NCI-H146 treated with DMSO at 0.1 percent for 48 hours (cell line): ENCODE measurements around the gene RBM23.
"Not testable (repeated sequence)": the region's sequence is repeated elsewhere in the genome, so short reads cannot be mapped to it uniquely, and the experiment has no call there.

Source experiments
- DNase-seq: peaks from one replicate; lab custom pipeline; 2025; ENCODE audit not compliant: unreplicated experiment; lab: John Stamatoyannopoulos, UW

The RBM23 gene

DNA sequence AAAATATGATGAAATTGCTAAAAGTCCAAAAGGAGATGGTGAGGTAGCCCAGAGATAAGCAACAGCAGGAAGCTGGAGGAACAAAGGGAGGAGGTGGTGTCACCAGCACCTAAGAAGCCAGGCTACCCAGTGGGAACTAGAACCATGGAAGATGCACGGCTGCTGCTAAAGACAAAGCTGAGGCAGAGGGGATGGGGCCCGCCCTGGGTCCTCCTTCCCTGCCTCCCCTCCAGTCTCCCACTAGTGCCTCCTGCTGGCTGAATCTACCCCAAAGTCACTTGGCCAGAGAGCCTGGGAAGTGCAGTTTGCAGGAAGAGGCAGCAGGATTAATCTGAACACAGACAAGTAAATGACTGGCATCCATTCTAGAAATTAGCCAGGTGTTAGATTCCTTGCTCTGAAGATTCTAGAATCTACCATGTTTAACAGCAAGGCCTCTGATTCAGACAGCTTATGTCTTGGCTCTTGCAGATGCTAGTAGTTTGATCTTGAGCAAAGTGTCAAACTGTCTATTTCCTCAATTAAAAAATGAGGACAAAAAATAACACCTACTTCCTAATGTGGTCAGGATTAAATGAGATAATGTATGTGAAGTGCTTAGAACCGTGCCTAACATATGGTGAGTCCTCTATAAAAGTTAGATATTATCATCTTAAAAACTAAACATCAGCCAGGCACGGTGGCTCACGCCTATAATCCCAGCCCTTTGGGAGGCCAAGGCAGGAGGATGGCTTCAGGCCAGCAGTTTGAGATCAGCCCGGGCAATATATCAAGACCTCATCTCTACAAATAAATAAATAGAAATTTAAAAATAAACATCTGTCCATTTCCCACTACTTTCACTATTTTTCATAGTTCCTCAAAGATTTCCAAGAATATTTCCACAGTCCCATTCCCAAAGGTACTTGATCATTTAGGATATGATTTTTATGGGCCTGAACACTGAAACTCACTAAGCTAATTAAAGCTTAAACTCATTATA is 53.2 kb downstream of the RBM23 start:
- peak; percentile 23 for DNase-seq

DNA sequence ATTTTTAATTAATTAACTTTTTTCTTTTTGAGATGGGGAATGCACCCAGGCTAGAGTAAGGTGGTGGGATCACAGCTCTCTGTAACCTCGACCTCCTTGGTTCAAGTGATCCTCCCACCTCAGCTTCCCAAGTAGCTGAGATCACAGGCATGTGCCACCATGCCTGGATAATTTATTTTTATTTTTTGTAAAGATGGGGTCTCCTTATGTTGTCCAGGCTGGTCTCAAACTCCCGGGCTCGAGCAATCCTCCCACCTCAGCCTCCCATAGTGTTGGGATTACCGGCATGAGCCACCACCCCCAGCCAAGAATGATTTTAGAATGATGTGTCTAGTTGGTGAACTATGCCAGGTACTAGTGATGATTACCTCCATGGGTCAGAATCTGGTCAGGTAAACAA is 54.0 kb downstream of the RBM23 start:
- no peak for DNase-seq

DNA sequence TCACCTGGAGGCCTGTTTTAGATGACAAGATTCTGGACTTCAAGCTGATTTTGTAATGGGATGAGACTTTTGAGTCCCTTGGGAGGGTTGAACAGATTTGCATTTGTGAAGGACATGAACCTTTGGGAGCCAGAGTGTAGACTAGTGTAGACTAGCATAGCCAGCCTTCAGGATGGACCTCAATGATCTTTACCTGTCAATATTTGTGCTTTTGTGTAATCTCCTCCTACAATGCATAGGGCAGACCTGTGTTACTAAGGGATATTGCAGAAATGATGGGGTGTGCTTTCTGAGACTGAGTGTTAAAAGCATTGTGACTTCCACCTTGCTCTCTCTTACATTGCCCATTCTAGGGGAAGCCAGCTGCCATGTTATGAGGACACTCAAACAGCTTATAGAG is 57.3 kb downstream of the RBM23 start:
- DNase-seq, result no peak

DNA sequence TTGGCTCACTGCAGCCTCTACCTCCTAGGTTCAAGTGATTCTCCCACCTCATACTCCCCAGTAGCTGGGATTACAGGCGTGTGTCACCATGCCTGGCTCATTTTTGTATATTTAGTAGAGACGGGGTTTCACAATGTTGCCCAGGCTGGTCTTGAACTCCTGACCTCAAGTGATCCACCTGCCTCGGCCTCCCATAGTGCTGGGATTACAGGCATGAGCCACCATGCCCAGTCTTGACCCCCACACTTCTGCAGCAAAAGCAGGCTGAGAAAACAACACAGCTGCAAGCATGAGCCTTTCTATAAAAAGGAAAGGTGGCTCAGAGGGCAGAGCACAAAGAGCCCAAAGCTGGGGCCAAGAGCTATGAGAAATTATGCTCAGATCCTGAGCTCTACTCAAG is 58.6 kb downstream of the RBM23 start:
- DNase-seq, result not testable (repeated sequence)

DNA sequence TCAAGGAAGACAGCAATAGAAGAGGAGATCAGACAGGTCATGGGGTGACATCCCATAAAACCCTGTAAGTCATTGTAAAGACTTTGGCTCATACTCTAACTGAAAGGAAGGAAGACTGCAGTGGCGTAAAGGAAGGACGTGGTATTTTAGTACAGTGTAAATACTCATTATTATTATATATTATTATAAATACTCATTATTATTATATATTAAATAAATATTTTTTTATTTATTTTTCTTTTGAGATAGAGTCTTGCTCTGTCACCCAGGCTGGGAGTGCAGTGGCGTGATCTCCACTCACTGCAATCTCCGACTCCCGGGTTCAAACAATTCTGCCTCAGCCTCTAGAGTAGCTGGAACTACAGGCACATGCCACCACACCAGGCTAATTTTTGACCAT is 62.5 kb downstream of the RBM23 start:
- no peak for DNase-seq

DNA sequence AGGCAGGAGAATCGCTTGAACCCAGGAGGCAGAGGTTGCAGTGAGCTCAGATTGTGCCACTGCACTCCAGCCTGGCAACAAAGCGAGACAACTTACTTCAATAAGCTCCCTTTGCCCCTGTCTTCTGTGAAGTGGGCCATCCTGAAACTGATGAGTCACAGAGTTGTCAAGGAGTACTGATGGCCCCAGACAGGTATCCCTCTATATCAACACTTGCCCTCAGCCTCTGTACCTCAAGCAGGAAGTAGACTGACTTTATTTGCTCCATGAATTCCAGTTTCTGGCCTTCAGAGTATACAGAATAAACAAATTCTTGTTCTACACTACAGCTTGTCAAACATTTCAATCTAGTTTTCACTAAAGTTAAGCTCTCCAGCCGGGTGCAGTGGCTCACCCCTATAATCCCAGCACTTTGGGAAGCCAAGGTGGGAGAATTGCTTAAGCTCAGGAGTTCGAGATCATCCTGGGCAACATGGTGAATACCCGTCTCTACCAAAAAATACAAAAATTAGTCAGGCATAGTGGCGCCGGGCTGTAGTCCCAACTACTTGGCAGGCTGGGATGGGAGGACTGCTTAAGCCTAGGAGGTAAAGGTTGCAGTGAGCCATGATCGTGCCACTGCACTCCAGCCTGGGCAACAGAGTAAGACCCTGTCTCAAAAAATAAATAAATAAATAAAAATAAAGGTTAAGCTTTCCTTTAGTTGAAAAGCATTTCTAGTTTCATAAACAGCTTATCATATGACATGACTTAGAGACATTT is 63.8 kb downstream of the RBM23 start:
- DNase-seq, result no peak

DNA sequence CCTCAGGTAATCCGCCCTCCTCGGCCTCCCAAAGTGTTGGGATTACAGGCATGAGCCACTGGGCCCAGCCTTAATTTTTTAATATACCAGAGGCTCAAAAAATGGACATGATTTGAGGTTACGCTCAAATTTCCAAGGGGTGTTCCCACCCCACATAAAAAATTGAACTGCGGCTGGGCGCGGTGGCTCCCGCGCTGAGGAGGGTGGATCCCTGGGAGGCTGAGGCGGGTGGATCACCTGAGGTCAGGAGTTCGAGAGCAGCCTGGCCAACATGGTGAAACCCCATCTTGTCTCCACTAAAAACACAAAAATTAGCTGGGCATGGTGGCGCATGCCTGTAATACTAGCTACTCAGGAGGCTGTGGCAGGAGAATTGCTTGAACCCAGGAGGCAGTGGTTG is 64.7 kb downstream of the RBM23 start:
- DNase-seq, result not testable (repeated sequence)

DNA sequence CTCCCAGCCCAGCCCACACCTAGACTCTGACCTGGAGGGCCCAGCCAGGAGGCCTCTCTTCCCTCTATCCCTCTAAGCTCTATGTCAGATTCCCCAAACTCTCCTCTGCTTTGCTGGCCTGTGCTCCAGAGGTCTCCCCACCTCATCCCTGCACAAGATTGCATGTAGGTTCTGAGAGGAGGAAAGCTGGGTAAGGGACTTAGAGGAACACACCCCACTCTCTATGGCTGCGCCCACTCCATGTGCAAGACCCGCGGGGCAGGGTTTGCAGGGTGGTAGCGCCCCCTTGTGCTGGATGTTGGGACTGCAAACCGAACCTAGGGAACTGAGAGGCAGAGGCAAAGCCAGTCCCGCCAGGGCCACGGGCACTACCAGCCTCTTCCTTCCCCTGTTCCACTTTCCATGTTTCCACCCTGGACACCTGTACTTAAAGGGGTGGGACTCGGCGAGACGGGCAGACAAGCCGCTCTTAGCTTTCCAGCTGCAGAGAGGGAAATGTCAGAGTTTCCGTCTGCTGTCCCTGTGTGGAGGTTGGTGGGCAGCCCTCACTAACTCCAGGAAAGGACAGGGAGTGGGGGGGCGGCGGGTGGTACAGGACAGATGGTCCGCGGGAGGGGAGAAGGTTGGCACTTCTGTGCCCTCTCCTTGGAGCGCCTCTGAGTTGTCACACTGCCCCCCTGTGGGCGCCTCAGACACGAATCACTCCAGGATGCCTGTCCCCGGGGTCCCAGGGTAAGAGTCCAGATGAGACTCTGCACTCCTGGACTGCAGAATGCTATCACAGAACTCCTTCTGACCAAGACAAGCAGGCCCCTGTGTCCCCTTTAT is 65.8 kb downstream of the RBM23 start:
- peak; percentile 39 for DNase-seq

DNA sequence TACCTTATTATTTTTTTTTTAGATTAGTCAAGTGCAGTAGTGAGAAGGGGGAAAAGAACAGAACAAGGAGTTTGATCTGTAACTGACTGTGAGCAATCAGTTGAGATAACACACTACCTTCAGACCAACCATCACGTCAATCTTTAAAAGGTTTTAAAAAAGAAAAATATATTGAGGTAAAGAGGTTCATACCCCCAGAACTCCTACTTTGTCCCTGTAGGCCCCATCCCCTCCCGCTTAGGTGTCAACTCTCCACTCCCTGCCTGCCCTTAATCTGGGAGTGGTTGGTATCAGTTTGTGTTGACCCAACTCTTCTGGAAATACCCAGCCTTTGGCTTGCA is 66.4 kb downstream of the RBM23 start:
- DNase-seq, result no peak

DNA sequence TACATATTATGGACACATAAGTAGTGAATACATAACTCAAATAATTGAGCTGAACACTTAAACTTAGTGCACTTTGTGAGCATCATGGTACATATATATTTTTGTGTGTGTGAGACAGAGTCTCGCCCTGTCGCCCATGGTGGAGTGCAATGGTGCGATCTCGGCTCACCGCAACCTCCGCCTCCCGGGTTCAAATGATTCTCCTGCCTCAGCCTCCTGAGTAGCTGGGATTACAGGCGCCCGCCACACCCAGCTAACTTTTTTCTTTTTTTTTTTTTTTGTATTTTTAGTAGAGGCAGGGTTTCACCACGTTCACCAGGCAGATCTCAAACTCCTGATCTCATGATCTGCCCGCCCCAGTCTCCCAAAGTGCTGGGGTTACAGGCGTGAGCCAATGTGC is 66.8 kb downstream of the RBM23 start:
- not testable (repeated sequence) for DNase-seq

DNA sequence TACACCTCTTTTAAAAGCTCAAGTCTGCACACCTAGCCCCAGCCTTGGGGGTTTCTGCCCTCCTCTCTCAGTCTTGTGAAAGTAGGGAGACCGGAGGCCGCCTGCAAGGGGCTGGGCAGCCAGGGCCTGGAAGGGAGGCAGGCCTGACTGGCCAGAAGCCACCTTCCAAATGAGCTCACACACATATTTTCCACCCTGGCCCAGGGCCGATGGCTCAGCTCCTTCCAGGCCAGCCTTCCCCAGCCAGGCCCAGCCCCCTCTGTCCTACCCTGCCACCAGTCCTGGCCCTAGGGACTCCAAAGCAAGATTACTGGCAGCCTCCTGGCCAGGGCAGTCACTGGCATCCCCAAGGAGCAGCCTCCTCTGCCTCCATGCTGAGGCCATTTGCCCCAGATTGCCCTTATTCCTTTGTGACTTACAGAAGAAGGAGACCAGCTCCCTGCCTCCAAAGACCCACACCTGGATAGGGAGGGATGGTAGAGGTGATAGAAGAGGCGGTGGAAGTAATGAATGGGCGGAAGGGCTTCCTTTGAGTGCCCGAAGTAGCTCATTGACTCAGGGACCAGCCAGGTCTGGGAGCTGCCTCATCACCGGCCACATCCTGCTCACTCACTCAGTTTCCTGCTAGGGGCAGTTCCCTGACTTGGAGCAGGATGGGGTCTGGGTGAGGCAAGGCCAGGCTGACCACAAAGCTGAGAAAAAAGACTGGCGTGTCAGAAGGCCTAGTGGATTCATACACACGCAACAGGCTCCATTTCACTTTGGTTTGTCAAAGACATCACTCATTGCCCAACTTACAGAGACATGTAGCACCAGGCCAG is 67.8 kb downstream of the RBM23 start:
- DNase-seq, result no peak

DNA sequence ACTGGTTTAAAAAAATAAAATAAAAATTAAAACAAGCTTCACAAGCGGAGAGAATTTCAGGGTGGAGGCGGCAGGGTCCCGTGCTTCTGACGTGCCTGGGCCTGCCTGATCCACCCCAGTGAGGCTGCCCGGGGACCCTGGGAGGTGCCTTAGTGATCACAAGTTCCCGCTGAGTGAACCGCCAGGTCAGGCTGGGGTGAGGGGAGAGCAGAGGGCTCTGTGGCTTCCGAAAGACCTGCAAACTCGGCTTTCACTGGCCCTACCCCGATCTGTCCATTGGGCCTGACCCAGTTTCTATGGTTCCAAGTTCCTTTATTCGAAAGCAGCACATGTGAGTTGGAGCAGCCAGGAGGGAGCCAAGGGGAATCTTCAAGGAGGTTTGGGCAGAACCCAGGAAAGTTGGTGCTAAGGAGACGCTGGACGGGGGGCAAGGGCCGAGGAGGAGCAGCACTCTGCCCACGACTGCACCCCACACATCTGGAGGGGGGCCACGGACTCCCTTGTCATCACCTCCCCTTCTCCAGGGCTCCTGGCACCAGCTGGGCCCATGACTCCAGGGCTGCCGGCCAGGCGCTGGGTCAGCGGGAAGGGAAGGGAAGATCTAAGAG is 69.6 kb downstream of the RBM23 start:
- no peak for DNase-seq

DNA sequence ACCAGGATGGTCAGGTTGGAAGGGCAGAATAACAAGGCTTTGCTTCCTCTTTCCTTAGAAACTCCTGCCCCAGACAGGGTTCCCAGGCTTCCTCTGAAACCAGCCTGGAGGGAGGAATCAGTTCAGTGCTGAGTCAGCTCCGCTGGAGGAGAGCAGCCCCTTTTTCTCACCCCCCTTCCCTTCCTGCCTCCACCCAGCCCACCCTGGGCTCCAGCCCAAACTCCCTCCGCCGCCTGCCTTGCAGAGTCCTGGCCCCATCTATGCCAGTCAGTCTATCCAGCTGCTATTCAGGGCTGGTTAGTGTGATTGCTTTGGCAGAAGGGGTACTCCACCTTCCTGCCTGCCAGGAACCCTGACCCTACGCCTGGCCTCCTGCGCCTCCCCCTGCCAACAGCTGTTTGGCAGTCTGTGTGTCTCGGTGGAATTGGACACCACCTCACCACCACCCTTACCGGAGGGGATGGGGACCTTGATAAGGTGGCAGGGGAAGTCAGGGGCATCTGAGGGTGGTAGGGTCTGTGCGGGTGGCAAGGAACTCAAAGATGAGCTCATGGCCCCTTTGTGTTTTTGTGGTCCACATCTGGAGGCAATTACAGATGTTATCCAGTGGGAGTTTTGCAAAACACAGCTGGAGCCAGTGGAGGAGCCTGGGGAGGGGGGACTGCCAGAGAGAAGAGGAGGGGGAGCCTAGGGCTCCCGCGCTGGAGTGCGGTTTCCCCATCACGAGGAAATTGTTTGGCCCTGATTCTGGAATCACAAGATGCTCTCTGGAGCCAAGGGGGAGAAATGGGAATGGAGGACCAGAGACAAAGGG is 70.4 kb downstream of the RBM23 start:
- DNase-seq, result no peak

DNA sequence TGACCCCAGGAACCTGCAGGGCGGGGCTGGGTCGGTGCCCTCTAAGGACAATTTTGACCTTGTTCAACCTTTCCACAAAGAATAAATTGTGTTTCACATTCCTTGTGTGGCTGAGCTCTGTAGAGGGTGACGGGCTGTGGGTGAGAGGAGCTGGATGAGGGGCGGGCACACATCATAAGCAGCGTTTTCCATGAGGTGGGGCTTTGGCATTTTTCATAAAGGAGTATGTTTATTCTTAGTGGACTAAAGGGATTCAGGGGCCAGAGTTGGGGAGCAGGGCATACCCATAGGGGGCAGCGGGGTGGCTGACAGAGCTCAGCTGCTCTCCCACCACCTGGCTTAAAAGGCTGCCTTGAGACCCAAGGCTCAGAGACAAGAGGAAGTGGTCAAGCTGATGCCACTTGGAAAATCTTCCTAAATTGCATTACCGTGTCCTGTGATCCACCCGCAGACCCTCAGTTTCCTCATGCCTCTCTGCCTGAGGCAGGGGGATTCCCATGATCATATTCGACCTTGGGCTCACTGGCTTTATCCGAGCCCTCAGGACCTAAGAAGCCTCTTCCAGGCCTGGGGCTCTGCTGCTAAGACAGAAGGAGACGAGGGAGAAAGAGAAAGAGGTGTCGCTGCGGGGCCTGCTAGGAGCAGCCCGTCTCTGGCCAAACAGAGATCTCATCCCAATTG is 71.1 kb downstream of the RBM23 start:
- no peak for DNase-seq

DNA sequence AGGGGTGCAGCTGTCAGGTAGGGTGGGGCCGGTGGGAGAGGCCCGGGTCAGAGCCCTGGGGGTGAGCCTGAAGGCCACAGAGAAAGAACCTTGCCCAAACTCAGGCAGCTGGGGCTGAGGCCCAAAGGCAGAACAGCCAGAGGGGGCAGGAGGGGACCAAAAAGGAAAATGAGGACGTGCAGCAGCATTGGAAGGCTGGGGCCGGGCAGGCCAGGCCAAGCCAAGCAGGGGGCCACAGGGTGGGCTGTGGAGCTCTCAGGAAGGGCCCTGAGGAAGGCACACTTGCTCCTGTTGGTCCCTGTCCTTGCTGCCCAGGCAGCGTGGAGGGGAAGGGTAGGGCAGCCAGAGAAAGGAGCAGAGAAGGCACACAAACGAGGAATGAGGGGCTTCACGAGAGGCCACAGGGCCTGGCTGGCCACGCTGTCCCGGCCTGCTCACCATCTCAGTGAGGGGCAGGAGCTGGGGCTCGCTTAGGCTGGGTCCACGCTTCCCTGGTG is 72.1 kb downstream of the RBM23 start:
- no peak for DNase-seq

DNA sequence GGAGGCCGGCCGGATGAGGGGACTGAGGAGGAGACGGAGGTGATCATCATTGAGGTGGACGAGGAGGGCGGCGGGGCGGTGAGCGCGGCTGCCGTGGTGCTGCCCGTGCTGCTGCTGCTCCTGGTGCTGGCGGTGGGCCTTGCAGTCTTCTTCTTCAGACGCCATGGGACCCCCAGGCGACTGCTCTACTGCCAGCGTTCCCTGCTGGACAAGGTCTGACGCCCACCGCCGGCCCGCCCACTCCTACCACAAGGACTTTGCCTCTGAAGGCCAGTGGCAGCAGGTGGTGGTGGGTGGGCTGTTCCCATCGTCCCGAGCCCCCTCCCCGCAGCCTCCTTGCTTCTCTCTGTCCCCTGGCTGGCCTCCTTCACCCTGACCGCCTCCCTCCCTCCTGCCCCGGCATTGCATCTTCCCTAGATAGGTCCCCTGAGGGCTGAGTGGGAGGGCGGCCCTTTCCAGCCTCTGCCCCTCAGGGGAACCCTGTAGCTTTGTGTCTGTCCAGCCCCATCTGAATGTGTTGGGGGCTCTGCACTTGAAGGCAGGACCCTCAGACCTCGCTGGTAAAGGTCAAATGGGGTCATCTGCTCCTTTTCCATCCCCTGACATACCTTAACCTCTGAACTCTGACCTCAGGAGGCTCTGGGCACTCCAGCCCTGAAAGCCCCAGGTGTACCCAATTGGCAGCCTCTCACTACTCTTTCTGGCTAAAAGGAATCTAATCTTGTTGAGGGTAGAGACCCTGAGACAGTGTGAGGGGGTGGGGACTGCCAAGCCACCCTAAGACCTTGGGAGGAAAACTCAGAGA is 72.9 kb downstream of the RBM23 start:
- DNase-seq, result no peak

DNA sequence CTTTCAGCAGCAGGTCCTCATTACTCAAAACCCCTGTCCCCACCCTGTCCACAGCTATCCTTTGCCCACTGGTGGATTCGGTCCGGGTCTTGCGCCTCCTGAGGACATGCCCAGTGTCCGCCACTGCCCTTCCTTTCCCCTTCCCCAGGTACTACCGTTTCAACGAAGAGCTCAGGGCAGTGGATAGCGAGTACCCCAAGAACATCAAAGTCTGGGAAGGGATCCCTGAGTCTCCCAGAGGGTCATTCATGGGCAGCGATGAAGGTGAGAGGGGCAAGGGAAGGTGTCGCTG is 73.9 kb downstream of the RBM23 start:
- no peak for DNase-seq
